GM12872 (cell line): ENCODE results near the gene GNA14.

Experiments used
- CTCF ChIP-seq: IDR thresholded peaks from 3 replicates; pipeline ENCODE4 v1.5.1; 2011; ENCODE audit warnings: low read depth, mild to moderate bottlenecking, low read length, moderate library complexity; ENCODE audit not compliant: insufficient read depth

Gene GNA14

GRCh38 chr9:77582525-77582924, 65.6 kb downstream of the GNA14 start:
- no peak for TF ChIP-seq CTCF

- no peak for TF ChIP-seq CTCF
Observed at GRCh38 chr9:77575785-77576184, 72.3 kb downstream of the GNA14 start.

GRCh38 chr9:77569335-77569734, 78.8 kb downstream of the GNA14 start:
- TF ChIP-seq CTCF = no peak

- TF ChIP-seq CTCF = no peak
Observed at GRCh38 chr9:77563174-77563573, 84.9 kb downstream of the GNA14 start.

- TF ChIP-seq CTCF = no peak
Observed at GRCh38 chr9:77562019-77562748, 85.9 kb downstream of the GNA14 start.

- no peak for TF ChIP-seq CTCF
Observed at GRCh38 chr9:77561331-77562018, 86.6 kb downstream of the GNA14 start.

- TF ChIP-seq CTCF = no peak
Observed at GRCh38 chr9:77556396-77556795, 91.7 kb downstream of the GNA14 start.
